Measurements from ENCODE around the gene KRT6A.
"Not testable (repeated sequence)": the region's sequence is repeated elsewhere in the genome, so short reads cannot be mapped to it uniquely, and the experiment has no call there.

The KRT6A gene

DNA sequence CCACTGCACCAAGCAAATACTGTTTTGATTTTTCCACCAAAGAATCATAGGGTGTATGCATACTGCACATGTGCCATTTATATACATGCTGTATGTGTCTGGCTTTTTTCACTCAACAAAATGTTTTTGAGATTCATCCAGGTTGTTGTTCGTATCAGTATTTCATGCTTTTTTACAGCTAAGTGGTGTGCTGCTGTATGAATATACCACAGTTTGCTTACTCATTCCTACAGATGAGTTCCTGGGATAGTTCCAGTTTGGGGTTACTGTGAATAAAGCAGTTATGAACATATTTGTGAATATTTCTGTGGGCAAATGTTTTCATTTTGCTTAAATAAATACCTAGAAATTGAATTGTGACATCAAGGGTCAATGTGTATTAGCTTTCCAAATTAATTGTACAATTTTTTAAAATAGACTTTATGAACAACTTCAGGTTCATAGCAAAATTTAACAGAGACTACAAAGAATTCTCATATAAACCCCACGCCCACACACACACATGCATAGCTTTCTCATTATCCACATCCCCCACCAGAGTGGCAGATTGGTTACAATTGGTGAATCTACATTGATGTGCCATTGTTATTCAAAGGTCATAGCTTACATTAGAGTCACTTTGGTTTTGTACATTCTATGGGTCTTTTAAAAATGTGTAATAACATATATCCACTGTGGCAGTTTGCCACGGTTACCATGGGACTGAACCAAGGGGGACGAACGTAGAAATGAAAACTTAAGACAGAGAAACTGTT, 6.9 kb upstream of the KRT6A start:
- DNase-seq = no peak

DNA sequence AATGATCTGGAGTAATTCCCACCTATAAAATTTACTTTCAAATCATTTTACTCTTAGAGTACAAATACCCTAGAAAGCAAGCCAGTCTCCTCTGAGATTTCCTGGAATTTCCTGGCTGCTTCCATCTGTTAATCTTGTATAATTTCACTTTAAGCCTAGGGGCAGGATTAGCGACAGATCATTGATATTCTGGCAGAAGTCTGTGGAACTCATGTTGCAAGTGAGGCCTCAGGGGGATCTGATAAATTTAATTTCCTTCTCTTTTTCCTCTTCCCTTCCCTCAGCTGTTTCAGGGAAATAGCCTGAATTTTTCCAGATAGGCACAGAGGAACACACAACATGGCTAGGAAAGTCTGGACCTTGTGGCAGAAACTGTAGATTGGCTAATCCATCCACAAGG, 5.9 kb upstream of the KRT6A start:
- no peak for DNase-seq

DNA sequence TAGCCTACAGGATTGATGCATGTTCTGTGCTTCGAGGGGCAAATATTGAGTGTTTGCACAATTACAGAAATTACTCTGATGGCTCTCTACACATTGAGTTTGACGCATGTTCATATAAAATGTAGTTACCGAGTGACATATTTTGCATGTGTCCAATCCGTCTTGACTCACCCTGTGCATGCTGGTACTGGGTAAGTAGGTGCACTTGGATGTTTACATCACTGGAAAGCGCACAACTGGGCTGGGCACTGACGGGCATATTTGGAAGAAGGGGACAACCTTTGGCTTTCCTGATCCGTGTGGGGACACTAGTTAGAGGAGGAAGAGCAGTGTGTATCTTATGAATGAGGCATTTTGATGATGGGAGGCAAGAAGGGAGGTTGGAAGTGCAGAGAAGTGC, 4.9 kb upstream of the KRT6A start:
- DNase-seq = no peak

DNA sequence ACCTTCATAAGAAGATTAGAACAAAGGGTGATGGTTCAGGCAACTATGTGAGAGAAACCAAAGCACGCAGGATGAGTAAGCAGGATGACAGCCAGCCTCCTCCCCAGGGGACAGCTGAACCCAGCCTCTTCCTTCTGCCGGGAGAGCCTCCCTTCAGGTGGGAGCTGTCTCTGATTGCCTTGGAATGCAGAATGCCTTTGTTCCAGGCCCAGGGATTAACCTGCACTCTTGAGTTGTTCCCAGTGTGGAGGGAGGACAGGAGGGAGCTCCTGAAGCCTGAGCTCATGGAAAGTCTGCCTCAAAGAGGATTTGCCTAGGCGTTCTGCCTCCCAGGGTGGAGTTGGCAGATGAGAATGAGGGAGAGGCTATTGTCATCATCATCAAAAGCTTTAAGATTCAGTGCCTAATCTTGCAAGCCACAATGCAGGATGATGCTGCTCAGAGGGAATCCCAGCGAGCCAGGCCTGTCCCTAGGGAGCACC, 3.6 kb upstream of the KRT6A start:
- no peak for DNase-seq

DNA sequence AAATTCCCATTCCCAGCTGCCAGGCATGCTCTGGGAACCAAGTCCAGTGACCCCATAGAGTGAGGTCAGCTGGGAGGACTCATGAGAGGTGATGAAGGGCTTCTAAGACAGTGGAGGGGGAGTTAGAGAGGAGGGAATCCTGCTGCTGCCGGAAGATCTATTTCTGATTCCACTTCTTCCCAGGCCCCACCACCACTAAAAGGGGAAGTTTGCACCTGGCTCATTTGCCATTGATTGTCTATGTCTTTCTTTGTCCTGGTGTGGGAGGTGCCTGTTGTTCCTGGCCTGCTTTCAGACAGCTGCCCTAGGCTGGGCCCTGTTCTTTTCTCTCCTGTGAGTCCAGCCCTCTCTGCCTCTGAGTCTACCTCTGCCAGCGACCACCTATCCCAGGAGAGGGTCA, 3.0 kb upstream of the KRT6A start:
- DNase-seq = no peak

DNA sequence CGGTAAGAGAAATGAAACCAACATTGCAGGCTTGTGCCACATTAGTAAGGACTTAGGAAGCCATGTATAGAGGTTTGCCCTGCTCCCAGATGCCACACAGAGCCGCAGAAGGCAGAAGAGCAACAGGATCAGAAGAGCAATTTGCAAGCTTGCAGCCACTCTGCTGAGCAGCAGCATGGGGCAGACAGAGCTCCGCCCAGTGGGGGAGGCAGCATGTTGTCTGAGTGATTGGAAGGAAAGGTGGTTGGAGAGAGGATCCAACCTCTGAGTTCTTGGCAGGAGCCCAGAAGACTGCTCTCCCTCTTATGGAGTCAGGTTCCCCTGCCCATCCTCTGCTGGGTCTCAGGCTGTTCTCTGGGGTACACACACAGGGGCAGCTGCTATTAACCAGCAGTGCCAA, 2.3 kb upstream of the KRT6A start:
- peak; percentile 83 for DNase-seq

DNA sequence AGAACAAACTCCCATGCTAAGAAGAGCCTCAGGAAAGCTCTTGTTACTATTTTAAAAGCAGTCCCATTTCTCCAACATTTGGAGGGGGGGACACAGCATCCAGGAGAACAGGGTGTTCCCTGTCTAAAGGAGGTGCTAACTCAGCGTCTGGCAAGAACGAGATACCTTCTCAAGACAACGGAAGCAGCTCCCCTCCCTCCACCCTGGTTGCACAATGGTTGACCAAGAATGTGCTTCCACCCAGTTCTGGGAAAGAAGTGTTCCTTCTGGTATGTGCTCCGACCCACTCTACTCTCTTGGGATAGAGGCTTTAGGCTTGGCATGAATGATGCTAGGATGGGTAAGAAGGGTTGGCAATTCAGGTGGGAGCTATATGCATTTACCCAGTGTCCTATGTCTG, 1.5 kb upstream of the KRT6A start:
- DNase-seq = no peak

DNA sequence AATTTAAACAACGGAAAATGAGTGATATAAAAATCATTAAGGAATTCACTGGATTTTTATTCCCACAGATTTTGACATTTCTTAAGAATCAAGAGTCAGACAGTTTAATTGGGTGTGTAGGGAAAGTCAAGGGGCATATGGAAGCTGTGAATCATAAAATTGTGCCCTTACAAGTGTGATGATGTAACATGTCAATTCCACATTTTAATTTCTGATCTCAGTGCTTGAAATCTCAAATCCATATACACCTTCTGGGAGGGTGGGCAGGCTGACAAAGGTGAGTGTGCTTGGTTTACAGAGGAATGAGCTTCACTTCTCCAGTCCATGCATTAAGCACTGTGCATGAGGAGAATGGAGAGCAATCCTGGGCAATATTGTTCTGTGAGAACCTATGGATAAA, 1.0 kb upstream of the KRT6A start:
- DNase-seq = no peak

DNA sequence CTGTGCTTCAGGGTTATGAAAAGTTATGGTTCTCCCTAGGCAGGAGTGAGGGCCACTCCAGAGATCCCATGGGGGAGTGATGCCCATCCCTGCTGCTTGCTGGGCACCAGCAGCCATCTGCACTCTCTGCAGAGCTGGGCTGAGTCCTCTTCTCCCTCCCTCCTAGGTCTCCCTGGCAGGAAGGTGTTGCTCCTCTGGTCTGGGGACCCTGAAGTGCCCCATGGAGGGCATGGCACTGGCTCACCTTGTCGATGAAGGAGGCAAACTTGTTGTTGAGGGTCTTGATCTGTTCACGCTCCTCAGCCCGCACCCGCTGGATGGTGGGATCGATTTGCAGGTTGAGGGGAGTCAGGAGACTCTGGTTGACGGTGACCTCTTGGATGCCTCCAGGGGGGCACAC, 652 bp downstream of the KRT6A start:
- DNase-seq = not testable (repeated sequence)

DNA sequence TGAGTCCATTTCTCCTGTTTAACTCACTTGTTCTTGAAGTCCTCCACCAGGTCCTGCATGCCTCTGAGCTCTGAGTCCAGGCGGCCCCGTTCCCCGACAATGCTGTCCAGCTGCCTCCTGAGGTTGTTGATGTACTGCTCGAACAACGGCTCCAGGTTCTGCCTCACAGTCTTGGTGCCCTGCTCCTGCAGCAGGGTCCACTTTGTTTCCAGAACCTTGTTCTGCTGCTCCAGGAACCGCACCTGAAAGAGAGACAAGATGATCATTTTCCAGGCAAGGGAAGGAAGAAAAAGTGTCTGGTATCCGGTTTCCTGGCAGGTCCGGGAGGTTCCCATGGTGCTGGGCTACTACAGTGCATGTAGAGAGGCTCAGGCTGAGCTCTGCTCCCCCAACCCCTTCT, 1.6 kb downstream of the KRT6A start:
- DNase-seq = not testable (repeated sequence)

DNA sequence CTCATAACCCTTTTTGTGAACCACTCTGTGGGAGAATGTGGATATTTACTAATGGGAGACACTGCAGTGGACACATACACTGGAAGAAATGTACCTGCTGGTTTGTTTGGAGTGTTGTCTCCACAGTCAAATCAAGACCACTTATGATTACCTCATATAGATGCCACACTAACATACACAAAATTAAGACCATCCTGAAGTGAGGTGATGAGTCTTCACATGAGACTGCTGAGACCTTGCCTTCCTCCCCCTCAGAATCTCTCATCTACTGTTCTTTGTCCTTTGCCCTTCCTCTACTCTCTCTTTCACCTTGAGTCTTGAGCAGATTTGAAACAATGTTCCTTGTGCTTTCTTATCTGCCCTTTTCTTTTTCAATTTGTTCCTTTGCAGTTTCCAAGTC, 4.3 kb downstream of the KRT6A start:
- DNase-seq = no peak

DNA sequence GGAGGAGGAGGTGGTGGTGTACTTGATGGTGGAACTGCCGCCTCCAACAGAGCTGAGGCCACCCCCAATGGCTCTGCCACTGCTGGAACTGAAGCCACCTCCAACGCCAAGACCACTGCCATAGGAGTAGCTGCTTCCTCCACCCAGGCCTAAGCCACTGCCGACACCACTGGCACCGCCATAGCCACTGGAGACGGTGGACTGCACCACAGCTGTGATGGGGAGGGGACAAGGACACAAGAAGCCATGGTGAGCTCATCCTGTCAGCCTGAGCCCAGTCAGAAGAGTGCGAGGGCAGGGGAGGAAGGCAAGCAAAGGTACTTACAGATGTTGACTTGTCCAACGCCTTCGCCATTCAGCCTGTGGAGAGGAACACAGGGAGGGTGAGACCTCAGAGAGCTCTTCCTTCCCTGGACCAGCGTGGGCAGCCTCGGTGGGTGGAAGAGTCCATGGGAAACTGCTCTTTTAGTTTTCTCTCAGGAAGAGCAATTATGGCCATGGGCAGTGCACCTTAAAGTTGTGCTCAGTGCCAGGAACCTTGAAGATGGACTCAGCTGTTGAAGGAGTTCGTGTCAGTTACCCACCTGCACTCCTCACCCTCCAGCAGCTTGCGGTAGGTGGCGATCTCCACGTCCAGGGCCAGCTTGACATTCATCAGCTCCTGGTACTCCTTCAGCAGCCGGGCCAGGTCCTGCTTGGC, 5.2 kb downstream of the KRT6A start:
- DNase-seq = not testable (repeated sequence)

DNA sequence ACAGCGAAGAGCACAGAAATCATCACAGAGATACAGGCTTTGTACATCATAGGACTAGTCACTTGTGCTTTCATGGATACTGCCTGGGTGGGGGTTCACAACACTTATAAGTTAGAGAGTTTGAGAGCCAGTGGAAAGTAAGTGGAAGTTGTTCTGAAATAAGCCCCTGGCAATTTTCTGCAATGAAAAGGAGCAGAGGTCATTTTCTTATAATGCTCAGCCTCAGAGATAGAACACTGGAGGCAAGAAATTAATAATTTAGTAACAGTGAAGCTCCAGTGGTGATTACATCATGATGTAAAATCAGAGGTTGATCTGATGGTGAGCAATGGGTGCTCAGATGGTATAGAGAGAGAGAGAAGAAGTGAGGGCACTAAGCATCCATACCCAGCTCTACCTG, 5.8 kb downstream of the KRT6A start:
- DNase-seq = no peak

DNA sequence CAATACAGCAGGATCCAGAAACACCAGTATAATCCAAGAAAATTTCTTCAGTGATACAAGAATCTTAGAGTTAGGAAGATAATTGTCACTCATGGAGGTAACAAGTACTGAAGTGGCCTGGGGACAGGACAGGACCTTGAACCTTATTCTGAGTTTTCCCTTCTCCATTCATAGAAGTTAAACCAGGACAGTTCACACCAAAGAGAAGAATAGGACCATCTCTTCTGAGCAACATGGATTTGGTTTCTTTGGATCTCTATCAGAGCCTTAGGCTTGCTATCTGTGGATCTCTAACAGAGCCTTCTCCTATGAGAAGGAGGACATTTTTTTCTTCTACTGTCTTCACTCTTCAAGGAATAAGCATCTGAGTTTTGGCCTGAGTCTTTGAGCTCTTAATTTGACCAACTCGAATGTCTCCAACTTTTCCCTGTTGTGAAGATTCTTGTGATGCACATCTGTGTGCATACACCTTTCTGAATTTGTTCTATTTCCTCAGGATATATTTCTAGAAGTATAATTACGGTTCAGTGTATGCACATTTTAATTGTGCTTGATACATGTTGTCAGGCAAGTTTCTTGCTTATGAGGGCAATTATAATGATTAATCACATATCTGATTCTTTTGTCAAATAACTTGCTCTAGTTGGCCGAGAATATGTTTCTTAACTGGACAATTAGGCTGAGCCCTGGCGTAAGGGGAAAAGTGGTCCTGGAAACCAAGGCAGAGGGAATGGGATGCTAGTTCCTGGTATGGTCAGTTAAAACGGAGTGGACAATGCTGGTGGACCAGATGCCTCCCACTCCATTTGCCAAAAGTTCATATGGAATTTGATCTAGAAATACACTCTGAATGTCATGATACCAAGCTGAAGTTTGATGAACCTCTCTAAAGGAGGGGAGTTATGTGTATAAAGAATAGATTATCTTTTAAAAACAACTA, 6.6 kb downstream of the KRT6A start:
- DNase-seq = no peak

DNA sequence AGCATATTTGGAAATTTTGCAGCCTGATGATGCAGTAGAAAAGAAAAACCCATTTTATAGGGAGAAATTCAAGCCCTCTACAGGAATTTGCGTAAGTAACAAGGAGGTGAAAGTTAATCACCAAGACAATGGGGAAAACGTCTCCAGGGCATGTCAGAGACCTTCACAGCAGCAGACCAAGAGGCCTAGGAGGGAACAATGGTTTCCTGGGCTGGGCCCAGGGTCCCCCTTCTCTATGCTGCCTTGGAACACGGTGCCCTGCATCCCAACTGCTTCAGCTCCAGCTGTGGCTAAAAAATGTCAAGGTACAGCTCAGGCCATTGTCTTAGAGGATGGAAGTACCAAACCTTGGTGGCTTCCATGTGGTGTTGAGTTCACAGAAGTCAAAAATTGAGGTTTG, 13.0 kb downstream of the KRT6A start:
- DNase-seq = no peak

DNA sequence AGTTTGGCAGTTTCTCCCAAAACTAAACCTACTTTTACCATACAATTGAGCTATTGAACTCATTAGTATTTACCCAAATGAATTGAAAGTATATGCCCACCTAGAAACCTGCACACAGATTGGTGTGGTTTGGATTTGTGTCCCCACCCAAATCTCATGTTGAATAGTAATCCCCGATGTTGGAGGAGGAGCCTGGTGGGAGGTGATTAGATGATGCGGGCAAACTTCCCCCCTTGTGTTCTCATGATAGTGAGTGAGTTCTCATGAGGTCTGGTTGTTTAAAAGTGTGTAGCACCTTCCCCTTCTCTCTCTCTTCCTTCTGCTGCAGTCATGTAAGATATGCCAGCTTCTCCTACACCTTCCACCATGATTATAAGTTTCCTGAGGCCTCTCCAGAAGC, 15.4 kb downstream of the KRT6A start:
- no peak for DNase-seq

DNA sequence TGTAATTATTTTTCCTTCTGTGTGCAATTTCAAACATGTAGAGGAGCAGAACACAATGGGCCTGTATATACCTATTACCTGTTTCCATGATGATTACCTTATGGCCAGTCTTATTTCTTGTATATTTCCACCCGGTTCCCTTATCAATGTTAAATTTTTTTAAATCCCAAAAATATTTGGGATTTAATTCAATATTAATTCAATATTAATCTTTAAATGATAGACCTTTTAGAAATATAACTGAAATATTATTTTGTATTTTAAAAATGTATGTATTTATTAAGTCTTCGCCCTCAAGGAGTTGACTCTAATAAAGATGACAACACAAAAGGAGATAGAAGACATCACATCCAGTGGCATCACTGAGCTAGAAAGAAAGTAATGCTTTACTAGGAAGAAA, 18.8 kb downstream of the KRT6A start:
- no peak for DNase-seq

DNA sequence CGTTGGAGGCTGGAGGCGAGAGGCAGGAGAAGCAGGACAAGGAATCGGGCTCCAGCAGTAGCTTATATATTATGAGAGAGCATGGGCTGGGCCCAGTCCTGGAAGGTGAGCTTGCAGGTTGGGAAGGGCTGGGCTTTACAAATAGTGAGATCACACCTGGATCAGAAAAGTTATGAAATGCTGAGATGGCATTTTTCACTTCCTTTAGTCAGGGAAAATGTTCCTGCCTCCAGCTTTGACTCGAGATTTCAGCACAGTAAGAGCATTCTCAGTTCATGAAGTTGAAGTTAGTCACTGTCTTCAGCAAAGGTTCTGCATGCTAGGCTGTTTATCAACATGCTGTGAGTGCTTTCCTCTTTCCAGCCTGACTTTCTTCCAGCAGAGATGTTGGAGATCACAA, 19.3 kb downstream of the KRT6A start, which contains the start of gene KRT6C:
TSS of gene KRT6C (minus strand) at position 38 of the 400 bp plus-strand sequence. CDS start 68 bp downstream, outside the sequence.
- no peak for DNase-seq

DNA sequence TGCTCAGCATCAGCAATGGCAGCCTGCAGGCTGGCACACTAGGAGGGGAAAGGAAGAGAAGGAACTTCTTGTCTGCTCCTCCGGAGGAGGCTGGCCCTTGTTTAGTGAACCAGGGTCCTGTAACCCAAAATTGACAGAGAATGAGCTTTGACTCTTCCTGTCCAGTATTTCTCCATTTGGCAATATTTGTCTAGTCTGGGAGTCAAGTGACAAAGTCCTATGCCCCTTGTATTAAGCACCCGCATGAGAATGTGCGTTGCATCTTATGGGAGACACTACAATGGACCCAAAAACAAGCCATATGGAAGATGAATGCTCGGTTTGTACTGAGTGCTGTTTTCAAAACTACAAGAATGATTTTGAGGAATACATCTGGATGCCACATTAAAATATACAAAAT, 23.2 kb downstream of the KRT6A start:
- no peak for DNase-seq

DNA sequence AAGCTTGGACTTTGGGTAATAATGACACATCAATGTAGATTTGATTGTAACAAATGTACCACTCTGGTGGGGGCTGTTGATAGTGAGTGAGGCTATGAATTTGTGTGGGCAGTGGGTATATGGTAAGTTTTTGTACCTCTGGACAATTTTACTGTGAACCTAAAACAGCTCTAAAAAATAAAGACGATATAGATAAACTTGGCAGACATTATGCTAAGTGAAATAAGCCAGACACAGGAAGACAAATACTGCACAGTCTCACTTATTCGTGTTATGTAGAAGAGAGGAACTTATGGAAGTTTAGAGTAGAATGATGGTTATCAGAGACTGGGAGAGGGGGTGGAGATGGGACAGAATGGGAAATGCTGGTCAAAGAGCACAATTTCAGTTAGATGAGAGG, 28.2 kb downstream of the KRT6A start:
- no peak for DNase-seq

DNA sequence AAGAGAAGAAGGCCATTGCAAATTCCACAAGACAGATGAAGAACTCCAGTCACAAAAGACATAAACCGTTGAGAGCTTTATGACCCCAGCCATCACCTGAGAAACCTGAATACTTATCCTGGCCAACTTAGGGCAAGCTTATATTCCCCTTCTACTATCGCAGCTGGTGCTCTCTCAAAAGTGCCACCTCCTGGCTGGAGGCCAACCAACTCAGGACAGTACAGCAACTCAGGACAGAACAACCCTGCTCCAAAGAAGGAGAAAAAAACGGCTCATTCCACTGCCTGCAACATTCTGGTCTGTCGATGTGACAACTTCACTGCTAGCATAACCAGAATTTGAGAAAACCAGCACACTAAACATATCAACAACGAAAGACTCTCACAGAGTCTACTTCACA, 31.4 kb downstream of the KRT6A start:
- peak; percentile 2 for DNase-seq

DNA sequence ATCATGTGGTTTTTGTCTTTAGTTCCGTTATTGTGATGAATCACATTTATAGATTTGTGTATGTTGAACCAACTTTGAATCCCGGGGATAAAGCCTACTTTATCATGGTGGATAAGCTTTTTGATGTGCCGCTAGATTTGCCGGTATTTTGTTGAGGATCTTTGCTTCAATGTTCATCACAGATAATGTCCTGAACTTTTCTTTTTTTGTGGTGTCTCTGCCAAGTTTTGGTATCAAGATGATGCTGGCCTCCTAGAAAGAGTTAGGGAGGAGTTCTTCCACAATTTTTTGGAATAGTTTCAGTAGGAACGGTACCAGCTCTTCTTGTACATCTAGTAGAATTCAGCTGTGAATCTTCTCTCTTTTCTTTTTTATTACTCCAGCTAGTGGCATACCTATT, 34.2 kb downstream of the KRT6A start:
- no peak for DNase-seq

DNA sequence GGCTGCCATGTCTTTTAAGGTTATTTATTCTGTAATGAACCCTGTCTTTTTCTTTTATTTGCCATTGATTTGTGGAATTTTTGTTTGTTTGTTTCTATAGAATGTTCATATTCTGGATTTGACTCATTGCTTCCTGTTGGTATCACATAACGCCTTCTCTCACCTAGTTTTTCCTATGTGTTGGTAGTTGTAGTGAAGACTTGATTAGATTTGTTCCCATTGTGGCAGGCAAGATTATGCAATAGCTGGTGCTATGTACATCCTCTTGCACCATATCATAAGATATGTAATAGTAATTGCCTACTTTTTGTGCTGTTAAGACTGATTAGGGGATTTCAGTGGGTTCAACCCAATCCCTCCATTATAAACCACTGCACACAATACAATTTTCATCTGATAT, 37.2 kb downstream of the KRT6A start:
- no peak for DNase-seq
